ENCODE results near the gene IVNS1ABP. TPM values are rescaled to one million over a fixed set of nuclear protein-coding genes. Genes with fewer than 3 reads are reported as not detected.

Gene IVNS1ABP
- total and polyA plus RNA-seq, 4 donors = 39.3 to 218 (median 114) TPM

- WGBS, 2 donors = 92 to 96% methylated on average over 2 of the region's 2 CpGs
- no peaks in the 10 kb centered on the region for H3K9me3 ChIP-seq (ENCODE audit: control insufficient read depth in 4 of 4, insufficient read depth in 3 of 4, low read length in 3 of 4)
- no peak overlapping the region for H3K9ac ChIP-seq (ENCODE audit: insufficient read depth in 1 of 2, low read length in 2 of 2)
- H3K4me1 ChIP-seq (ENCODE audit: control insufficient read depth in 5 of 5, insufficient read depth in 5 of 5, low read length in 5 of 5) = peaks cover 0 to 3% (median 0%) of the 10 kb centered on the region in 5 donors
- no peaks in the 10 kb centered on the region for H3K27me3 ChIP-seq (ENCODE audit: control insufficient read depth in 3 of 3, insufficient read depth in 3 of 3, low read length in 2 of 3)
- H3K4me3 ChIP-seq = no peak overlapping the region
- H3K36me3 ChIP-seq (ENCODE audit: control insufficient read depth in 4 of 4, insufficient read depth in 4 of 4, low read length in 4 of 4) = no peaks in the 10 kb centered on the region
- no peak overlapping the region for H3K27ac ChIP-seq (ENCODE audit: low read depth in 1 of 2, low read length in 1 of 2)
- no peak for ATAC-seq (ENCODE audit: insufficient read depth, low FRiP score)
- no peak for DNase-seq
- TF ChIP-seq CTCF (IDR thresholded peaks at IDR 0.05; ENCODE audit: control extremely low read depth, extremely low read depth) = no peak
Measured at GRCh38 chr1:185349556-185349955, 32.5 kb upstream of the IVNS1ABP start.

- H3K36me3 ChIP-seq (ENCODE audit: control insufficient read depth in 4 of 4, insufficient read depth in 4 of 4, low read length in 4 of 4) = no peaks in the 10 kb centered on the region
- H3K9me3 ChIP-seq (ENCODE audit: control insufficient read depth in 4 of 4, insufficient read depth in 3 of 4, low read length in 3 of 4) = no peaks in the 10 kb centered on the region
- no peaks in the 10 kb centered on the region for H3K27me3 ChIP-seq (ENCODE audit: control insufficient read depth in 3 of 3, insufficient read depth in 3 of 3, low read length in 2 of 3)
- no peak for TF ChIP-seq CTCF (IDR thresholded peaks at IDR 0.05; ENCODE audit: control extremely low read depth, extremely low read depth)
- ATAC-seq (ENCODE audit: insufficient read depth, low FRiP score) (no peak), DNase-seq (no peak)
- no peak overlapping the region for H3K27ac ChIP-seq (ENCODE audit: low read depth in 1 of 2, low read length in 1 of 2)
- H3K4me1 ChIP-seq (ENCODE audit: control insufficient read depth in 5 of 5, insufficient read depth in 5 of 5, low read length in 5 of 5) = peaks cover 0 to 3% (median 0%) of the 10 kb centered on the region in 5 donors
- 83 to 86% methylated on average over 1 of the region's 1 CpG for WGBS, 2 donors
- H3K9ac ChIP-seq (ENCODE audit: insufficient read depth in 1 of 2, low read length in 2 of 2) = no peak overlapping the region
- no peak overlapping the region for H3K4me3 ChIP-seq
Measured at GRCh38 chr1:185348985-185349384, 31.9 kb upstream of the IVNS1ABP start.

- no peak overlapping the region for H3K27ac ChIP-seq (ENCODE audit: low read depth in 1 of 2, low read length in 1 of 2)
- H3K36me3 ChIP-seq (ENCODE audit: control insufficient read depth in 4 of 4, insufficient read depth in 4 of 4, low read length in 4 of 4) = no peaks in the 10 kb centered on the region
- no peaks in the 10 kb centered on the region for H3K9me3 ChIP-seq (ENCODE audit: control insufficient read depth in 4 of 4, insufficient read depth in 3 of 4, low read length in 3 of 4)
- no peak overlapping the region for H3K9ac ChIP-seq (ENCODE audit: insufficient read depth in 1 of 2, low read length in 2 of 2)
- no peaks in the 10 kb centered on the region for H3K27me3 ChIP-seq (ENCODE audit: control insufficient read depth in 3 of 3, insufficient read depth in 3 of 3, low read length in 2 of 3)
- DNase-seq (no peak), ATAC-seq (ENCODE audit: insufficient read depth, low FRiP score) (no peak)
- TF ChIP-seq CTCF (IDR thresholded peaks at IDR 0.05; ENCODE audit: control extremely low read depth, extremely low read depth) = no peak
- H3K4me3 ChIP-seq = no peak overlapping the region
- 93 to 100% methylated on average over 1 of the region's 1 CpG for WGBS, 2 donors
- peaks cover 0 to 3% (median 0%) of the 10 kb centered on the region in 5 donors for H3K4me1 ChIP-seq (ENCODE audit: control insufficient read depth in 5 of 5, insufficient read depth in 5 of 5, low read length in 5 of 5)
Measured at GRCh38 chr1:185348296-185348695, 31.3 kb upstream of the IVNS1ABP start.

Data from lung (tissue), 12 donors.